Body of pancreas (tissue), 4 donors: ENCODE measurements around the gene TRAPPC2L.

Source experiments
- CTCF ChIP-seq, 7 experiments: fragments of 450-650 bp in 4 of 7; fragments of 200-600 bp in 3 of 7; sonication (generic) in 3 of 7; IDR thresholded peaks; one replicate each; pipeline ENCODE4 v1.5.1; 2016 to 2019; ENCODE audit warnings: antibody characterized with exemption in 7 of 7
- POLR2A ChIP-seq, 3 donors: fragments of 450-650 bp; IDR thresholded peaks; one replicate each; pipeline ENCODE4 v1.6.1; 2016; ENCODE audit warnings: antibody characterized with exemption in 3 of 3, mild to moderate bottlenecking in 2 of 3

DNA sequence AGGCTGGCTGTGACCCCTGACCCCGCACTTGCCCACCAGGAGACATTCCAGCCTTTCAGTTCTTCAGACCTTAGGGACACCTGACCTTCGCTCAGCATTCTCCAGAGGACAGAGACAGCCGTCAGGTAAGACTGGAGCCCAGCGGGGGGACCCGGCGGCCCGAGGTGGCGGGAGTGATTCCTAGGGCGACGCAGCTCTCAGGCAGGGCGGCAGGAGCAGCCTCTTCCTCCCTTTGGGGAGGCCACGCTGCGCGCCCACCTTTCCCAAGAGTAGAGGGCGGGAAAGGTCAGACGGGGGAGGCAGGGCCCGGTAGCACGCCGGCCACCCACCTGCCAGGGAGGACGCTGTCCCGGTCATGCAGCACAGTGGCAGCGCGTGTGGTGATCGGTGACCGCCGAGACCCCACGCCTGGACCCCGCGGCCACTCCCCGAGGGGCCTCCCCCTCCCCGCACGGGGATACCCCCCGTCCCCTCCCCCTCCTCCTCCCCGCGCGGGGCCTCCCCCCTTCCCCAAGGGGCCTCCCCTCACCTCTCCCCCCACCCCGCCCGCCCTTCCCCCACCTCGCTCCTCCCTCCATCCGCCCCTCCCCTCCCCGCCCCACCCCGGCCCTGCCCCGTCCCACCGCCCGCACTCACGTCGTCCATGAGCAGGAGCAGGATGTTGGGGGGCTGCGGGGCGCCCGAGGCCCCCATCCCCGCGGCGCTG lies 652 bp upstream of the TRAPPC2L start:
- TF ChIP-seq CTCF (IDR thresholded peaks at IDR 0.05) (no peak), POLR2A (IDR thresholded peaks at IDR 0.05) (no peak)
